GM18505 (cell line): ENCODE data around the gene CCN6.
"Not testable (repeated sequence)": the region's sequence is repeated elsewhere in the genome, so short reads cannot be mapped to it uniquely, and the experiment has no call there.

ENCODE experiments used
- ATAC-seq: cut with Tn5 transposase; IDR thresholded peaks from one replicate; pipeline ENCODE4 v1.9.1; 2021; ENCODE audit not compliant: unreplicated experiment
- POLR2A ChIP-seq: IDR thresholded peaks from 4 replicates; pipeline ENCODE4 v1.6.1; 2011; ENCODE audit warnings: borderline replicate concordance; ENCODE audit not compliant: insufficient read depth, insufficient read length; ENCODE audit errors: extremely low read depth

The CCN6 gene

GRCh38 chr6:112087916-112088315, 34.0 kb downstream of the CCN6 start:
- TF ChIP-seq POLR2A: no peak
- ATAC-seq: peak; percentile 1

GRCh38 chr6:112096901-112097300, 43.0 kb downstream of the CCN6 start:
- TF ChIP-seq POLR2A: no peak
- no peak for ATAC-seq

GRCh38 chr6:112100561-112100960, 46.7 kb downstream of the CCN6 start:
- no peak for TF ChIP-seq POLR2A
- no peak for ATAC-seq

GRCh38 chr6:112106026-112106425, 52.1 kb downstream of the CCN6 start:
- not testable (repeated sequence) for ATAC-seq

GRCh38 chr6:112106562-112106961, 52.7 kb downstream of the CCN6 start:
- no peak for TF ChIP-seq POLR2A
- ATAC-seq: no peak

- ATAC-seq: no peak
- TF ChIP-seq POLR2A: no peak
Observed at GRCh38 chr6:112109262-112109661, 55.4 kb downstream of the CCN6 start.

GRCh38 chr6:112113431-112113830, 59.5 kb downstream of the CCN6 start:
- no peak for ATAC-seq

GRCh38 chr6:112113918-112114317, 60.0 kb downstream of the CCN6 start:
- no peak for TF ChIP-seq POLR2A
- no peak for ATAC-seq

More at GRCh38 chr6:112113431-112113830, 59.5 kb downstream of the CCN6 start:
- TF ChIP-seq POLR2A: no peak

- ATAC-seq: no peak
- TF ChIP-seq POLR2A: no peak
Observed at GRCh38 chr6:112114577-112115223, 60.8 kb downstream of the CCN6 start.

- ATAC-seq: no peak
- TF ChIP-seq POLR2A: no peak
Observed at GRCh38 chr6:112116221-112116620, 62.3 kb downstream of the CCN6 start.

- TF ChIP-seq POLR2A: no peak
Observed at GRCh38 chr6:112117554-112117953, 63.6 kb downstream of the CCN6 start.

GRCh38 chr6:112118034-112118433, 64.1 kb downstream of the CCN6 start:
- no peak for ATAC-seq
- TF ChIP-seq POLR2A: no peak

More at GRCh38 chr6:112117554-112117953, 63.6 kb downstream of the CCN6 start:
- ATAC-seq: no peak
